Progenitor cell of endocrine pancreas (in vitro differentiated cells): ENCODE data around the gene CHIT1. TPM values are rescaled to one million over a fixed set of nuclear protein-coding genes. Genes with fewer than 3 reads are reported as not detected.

Experiments
- DNase-seq: peaks from one replicate; pipeline ENCODE4 v3.0.0; 2021; ENCODE audit warnings: low spot score; ENCODE audit not compliant: unreplicated experiment
- H3K27ac Mint-ChIP-seq: 2 replicates; pipeline ENCODE4 v1.8.0; 2021; ENCODE audit warnings: mild to moderate bottlenecking, moderate library complexity, mixed read lengths
- H3K27me3 Mint-ChIP-seq: 2 replicates; pipeline ENCODE4 v1.8.0; 2021; ENCODE audit warnings: mixed read lengths
- H3K36me3 Mint-ChIP-seq: 2 replicates; pipeline ENCODE4 v1.8.0; 2022; ENCODE audit warnings: mixed read lengths; ENCODE audit not compliant: insufficient read depth
- H3K4me1 Mint-ChIP-seq: 2 replicates; pipeline ENCODE4 v1.8.0; 2021; ENCODE audit warnings: low read depth, mixed read lengths
- H3K4me3 Mint-ChIP-seq: 2 replicates; pipeline ENCODE4 v1.8.0; 2021; ENCODE audit warnings: low read depth, mild to moderate bottlenecking, moderate library complexity, mixed read lengths
- H3K9me3 Mint-ChIP-seq: 2 replicates; pipeline ENCODE4 v1.8.0; 2021; ENCODE audit warnings: low read depth, mixed read lengths
- CTCF ChIP-seq: fragments of 200-600 bp; sonication (generic); IDR thresholded peaks from one replicate; pipeline ENCODE4 v1.5.0; 2021; ENCODE audit warnings: antibody characterized with exemption, mild to moderate bottlenecking; ENCODE audit not compliant: unreplicated experiment
- total RNA-seq: library from RNA; stranded (reverse); gene quantifications from 2 replicates; pipeline ENCODE4 v1.2.1, GENCODE V29; 2021

Gene CHIT1
- total RNA-seq, 1 donor from 2014 or later = 0.14 TPM

- DNase-seq = no peak
- Mint-ChIP-seq H3K36me3 (no peaks in the 10 kb centered on the region), H3K27me3 (peaks cover 98% of the 10 kb centered on the region), H3K9me3 (no peaks in the 10 kb centered on the region), H3K4me1 (peaks cover 2% of the 10 kb centered on the region), H3K27ac (no peak overlapping the region), H3K4me3 (no peak overlapping the region)
- no peak for TF ChIP-seq CTCF
Observed at GRCh38 chr1:203187304-203187685, 42.2 kb downstream of the CHIT1 start.

- peaks cover 2% of the 10 kb centered on the region for H3K4me1 Mint-ChIP-seq
- peaks cover 98% of the 10 kb centered on the region for H3K27me3 Mint-ChIP-seq
- no peaks in the 10 kb centered on the region for H3K9me3 Mint-ChIP-seq
- H3K27ac Mint-ChIP-seq = no peak within 1 kb of the TSS
- no peak for TF ChIP-seq CTCF
- DNase-seq = no peak
- H3K36me3 Mint-ChIP-seq = no peaks in the 10 kb centered on the region
- no peak within 1 kb of the TSS for H3K4me3 Mint-ChIP-seq
Observed at GRCh38 chr1:203186446-203187303, 42.8 kb downstream of the CHIT1 start, which contains the start of gene CHI3L1. Gene CHI3L1, minus strand, starts transcription at chr1:203186704. Its CDS starts 81 bp downstream, at chr1:203186623.

DNA sequence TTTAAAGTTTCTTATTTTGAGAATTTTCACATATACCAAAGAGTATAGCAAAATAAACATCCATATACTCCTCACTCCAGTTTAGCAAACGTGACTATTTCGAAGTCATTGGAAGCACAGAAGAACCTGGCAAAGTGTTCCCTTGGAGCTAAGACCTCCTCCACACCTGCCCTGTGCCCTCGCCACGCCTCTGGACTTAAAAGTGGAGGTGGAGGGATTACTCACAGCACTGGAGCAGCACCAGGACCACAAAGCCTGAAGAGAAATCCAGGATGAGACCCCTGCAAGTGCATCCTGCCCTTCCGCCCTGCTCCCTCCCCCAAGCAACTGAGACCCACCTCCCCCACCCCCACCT is 43.4 kb downstream of the CHIT1 start:
- Mint-ChIP-seq H3K4me1 (peaks cover 2% of the 10 kb centered on the region), H3K27me3 (peaks cover 98% of the 10 kb centered on the region), H3K36me3 (no peaks in the 10 kb centered on the region), H3K4me3 (no peak overlapping the region), H3K27ac (no peak overlapping the region), H3K9me3 (no peaks in the 10 kb centered on the region)
- DNase-seq = no peak
- no peak for TF ChIP-seq CTCF

DNA sequence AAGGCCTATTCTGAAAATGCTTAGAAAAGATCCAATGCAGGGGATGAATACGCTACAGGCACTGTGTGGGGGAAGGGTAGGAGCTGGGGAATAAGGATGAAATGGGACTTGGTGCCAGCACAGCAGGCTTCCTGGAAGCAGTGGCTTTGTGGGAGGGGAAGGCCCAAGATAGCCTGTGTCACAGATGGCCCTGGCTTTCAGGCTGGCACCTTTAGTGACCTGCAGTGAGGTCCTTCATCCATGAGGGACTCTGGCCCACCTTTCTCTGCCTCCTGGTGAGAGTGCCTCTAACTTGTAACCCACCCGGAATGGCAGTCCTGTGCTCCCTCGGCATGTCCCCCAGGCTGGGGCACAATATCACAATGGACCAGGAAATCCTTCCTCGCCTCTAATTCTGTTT is 43.9 kb downstream of the CHIT1 start:
- no peak overlapping the region for H3K27ac Mint-ChIP-seq
- H3K4me1 Mint-ChIP-seq = peaks cover 2% of the 10 kb centered on the region
- TF ChIP-seq CTCF = no peak
- H3K4me3 Mint-ChIP-seq = no peak overlapping the region
- peaks cover 100% of the 10 kb centered on the region for H3K27me3 Mint-ChIP-seq
- DNase-seq = no peak
- no peaks in the 10 kb centered on the region for H3K9me3 Mint-ChIP-seq
- no peaks in the 10 kb centered on the region for H3K36me3 Mint-ChIP-seq

DNA sequence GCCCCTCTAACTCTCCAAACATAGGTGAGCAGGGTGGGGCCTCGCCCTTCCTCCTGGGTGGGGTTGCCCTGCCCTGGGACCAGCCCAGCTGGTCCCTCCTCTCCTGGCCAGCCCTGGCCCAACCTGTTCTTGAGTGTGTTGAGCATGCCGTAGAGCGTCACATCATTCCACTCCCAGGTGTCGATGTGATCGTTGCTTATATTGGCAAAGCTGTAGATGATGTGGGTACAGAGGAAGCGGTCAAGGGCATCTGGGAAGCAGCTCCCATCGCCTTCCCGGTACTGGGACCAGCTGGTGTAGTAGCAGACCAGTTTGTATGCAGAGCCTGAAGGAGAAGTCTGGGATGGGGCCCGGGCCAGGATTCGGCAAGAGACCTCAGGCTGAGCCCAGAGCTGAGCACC is 44.4 kb downstream of the CHIT1 start:
- peaks cover 100% of the 10 kb centered on the region for H3K27me3 Mint-ChIP-seq
- peaks cover 2% of the 10 kb centered on the region for H3K4me1 Mint-ChIP-seq
- no peak for TF ChIP-seq CTCF
- no peaks in the 10 kb centered on the region for H3K9me3 Mint-ChIP-seq
- H3K27ac Mint-ChIP-seq = no peak overlapping the region
- no peaks in the 10 kb centered on the region for H3K36me3 Mint-ChIP-seq
- H3K4me3 Mint-ChIP-seq = no peak overlapping the region
- DNase-seq = no peak
